ENCODE measurements around the gene JUN.

DNA sequence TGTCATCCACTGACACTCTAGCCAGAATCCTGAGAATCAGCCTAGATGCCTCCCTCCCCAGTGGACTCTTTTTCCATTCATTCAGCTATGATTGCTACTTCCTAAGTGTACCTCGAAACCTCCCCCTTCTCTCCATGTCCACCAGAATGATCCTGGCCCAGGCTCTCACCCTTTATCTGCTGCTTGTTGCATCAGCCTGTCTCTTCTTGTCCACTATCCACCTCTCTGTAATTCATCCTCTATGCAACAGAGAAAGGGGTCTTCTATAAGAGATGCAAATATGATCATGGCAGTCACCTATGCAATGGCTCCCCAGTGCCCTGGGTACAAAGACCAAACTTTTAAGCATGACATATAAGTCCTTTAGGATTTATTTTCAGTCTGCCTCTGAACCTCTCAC lies 37.7 kb downstream of the JUN start:
- no peak for TF ChIP-seq POLR2AphosphoS5 (IDR thresholded peaks at IDR 0.05)
- no peak for TF ChIP-seq POLR2A (IDR thresholded peaks at IDR 0.05; ENCODE audit: low read depth)
- TF ChIP-seq, protein P1, sequence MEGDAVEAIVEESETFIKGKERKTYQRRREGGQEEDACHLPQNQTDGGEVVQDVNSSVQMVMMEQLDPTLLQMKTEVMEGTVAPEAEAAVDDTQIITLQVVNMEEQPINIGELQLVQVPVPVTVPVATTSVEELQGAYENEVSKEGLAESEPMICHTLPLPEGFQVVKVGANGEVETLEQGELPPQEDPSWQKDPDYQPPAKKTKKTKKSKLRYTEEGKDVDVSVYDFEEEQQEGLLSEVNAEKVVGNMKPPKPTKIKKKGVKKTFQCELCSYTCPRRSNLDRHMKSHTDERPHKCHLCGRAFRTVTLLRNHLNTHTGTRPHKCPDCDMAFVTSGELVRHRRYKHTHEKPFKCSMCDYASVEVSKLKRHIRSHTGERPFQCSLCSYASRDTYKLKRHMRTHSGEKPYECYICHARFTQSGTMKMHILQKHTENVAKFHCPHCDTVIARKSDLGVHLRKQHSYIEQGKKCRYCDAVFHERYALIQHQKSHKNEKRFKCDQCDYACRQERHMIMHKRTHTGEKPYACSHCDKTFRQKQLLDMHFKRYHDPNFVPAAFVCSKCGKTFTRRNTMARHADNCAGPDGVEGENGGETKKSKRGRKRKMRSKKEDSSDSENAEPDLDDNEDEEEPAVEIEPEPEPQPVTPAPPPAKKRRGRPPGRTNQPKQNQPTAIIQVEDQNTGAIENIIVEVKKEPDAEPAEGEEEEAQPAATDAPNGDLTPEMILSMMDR (IDR thresholded peaks at IDR 0.05) = no peak
- TF ChIP-seq EP300 (IDR thresholded peaks at IDR 0.05) = no peak

Data from esophagus muscularis mucosa (tissue), 4 donors.